ENCODE data around the gene EXOC6B.
A peak's percentile ranks its signal among the peaks of the same experiment; 100 is the strongest.

The EXOC6B gene

DNA sequence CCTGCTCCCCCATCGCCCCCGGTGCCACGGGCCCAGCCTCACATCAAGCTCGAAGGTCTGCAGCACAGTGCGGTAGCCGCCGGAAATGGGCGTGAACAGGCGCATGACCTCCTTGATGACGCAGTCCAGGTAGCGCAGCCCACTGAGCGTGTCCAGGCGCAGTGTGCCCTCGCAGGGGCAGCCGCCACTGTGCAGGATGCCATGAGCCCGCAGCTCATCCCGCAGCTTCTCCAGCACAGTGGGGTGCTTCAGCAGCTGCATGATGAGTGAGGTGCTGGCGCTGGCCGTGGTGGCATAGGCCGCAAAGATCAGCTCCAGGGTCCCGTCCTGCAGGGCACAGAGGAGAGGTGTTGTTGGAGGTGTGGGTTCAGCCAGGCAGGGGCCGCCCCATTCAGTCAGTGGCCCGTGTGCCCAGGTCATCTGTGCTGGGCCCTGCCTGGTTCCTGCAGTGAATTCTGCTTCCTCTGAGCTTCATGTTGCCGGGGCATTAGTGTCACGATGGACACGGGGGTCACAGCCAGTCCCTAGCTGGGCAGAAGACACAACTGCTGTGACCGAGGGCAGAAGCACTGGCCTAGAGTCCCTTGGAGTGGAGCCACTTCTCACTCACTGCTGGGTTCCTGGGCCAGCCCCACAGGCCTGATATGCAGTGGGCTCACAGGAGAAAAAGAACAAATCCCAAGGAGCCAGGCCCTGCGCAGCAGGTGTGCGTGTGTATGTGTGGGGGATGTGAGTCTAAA lies 692.7 kb downstream of the EXOC6B start:
- H3K27ac ChIP-seq (ENCODE audit: extremely low read depth, low read depth, low read length) = no peak overlapping the region
- CTCF ChIA-PET = interaction anchor here (0.7 kb wide), 1 partner anchor 9 kb away, joined by 4 read pairs; no protein-coding TSS in a partner anchor
- peaks cover 0 to 31% of the 10 kb centered on the region in 2 experiments; a peak in 1 of 3 replicates for H3K36me3 ChIP-seq (ENCODE audit: control insufficient read depth in 2 of 2, insufficient read depth in 1 of 2, low read length in 2 of 2)
- H3K4me1 ChIP-seq (ENCODE audit: control insufficient read depth, insufficient read depth, low read length) = no peaks in the 10 kb centered on the region
- H3K9me3 ChIP-seq (ENCODE audit: control insufficient read depth, insufficient read depth, low read depth, low read length) = no peaks in the 10 kb centered on the region
- TF ChIP-seq ZNF184 (tag by site-specific recombination; IDR thresholded peaks at IDR 0.05) = no peak
- TF ChIP-seq, protein P1, sequence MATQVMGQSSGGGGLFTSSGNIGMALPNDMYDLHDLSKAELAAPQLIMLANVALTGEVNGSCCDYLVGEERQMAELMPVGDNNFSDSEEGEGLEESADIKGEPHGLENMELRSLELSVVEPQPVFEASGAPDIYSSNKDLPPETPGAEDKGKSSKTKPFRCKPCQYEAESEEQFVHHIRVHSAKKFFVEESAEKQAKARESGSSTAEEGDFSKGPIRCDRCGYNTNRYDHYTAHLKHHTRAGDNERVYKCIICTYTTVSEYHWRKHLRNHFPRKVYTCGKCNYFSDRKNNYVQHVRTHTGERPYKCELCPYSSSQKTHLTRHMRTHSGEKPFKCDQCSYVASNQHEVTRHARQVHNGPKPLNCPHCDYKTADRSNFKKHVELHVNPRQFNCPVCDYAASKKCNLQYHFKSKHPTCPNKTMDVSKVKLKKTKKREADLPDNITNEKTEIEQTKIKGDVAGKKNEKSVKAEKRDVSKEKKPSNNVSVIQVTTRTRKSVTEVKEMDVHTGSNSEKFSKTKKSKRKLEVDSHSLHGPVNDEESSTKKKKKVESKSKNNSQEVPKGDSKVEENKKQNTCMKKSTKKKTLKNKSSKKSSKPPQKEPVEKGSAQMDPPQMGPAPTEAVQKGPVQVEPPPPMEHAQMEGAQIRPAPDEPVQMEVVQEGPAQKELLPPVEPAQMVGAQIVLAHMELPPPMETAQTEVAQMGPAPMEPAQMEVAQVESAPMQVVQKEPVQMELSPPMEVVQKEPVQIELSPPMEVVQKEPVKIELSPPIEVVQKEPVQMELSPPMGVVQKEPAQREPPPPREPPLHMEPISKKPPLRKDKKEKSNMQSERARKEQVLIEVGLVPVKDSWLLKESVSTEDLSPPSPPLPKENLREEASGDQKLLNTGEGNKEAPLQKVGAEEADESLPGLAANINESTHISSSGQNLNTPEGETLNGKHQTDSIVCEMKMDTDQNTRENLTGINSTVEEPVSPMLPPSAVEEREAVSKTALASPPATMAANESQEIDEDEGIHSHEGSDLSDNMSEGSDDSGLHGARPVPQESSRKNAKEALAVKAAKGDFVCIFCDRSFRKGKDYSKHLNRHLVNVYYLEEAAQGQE (tag by site-specific recombination; IDR thresholded peaks at IDR 0.05) = peak; percentile 64
- H3K4me3 ChIP-seq (ENCODE audit: low read depth, low read length) = no peak overlapping the region
- POLR2A ChIA-PET = interaction anchor here (0.5 kb wide), 1 partner anchor 10 kb away, joined by 5 read pairs; no protein-coding TSS in a partner anchor

DNA sequence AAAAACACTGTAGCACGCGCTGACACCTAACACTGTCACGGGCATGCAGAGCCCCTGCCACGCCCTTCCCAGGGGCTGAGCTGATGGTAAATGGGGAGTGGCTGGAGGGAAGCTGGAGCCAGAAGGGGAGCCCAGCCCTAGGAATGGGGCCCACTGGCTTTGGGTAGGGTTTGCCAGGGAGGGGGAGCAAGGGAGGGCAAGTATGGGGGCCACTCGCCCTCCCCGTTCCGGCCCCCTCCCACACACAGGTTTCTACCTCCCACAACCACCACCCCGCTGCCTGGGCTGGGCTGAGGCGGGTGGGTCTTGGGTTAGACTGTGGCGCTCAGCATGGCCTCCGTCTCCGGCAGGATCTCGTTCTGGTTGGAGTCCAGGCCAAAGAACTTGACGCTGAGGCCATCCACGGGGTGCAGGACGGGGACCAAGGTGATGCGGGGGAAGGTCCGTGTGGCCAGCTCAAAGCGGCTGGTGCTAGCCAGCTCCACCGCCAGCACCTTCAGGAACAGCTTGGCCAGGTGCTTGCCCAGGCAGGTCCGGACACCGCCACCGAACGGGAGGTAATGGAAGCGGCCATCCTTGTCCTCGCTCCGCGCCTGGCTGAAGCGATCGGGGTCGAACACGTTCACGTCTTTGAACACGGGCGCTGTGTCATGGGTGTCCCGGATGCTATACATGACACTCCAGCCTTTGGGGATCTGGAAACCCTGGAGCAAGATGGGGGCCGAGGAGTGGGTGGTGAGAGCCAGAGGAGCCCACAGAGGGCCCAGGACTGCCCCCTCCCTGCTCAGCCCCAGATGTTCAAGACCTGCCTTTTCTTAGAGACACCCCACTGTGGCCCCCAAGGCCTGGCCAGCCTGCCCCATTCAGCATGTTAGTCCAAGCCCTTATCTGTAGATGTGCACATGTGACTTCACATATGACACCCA lies 693.7 kb downstream of the EXOC6B start:
- POLR2A ChIA-PET = no interaction called here
- CTCF ChIA-PET = interaction anchor here (0.7 kb wide), 1 partner anchor 8 kb away, joined by 4 read pairs; no protein-coding TSS in a partner anchor

DNA sequence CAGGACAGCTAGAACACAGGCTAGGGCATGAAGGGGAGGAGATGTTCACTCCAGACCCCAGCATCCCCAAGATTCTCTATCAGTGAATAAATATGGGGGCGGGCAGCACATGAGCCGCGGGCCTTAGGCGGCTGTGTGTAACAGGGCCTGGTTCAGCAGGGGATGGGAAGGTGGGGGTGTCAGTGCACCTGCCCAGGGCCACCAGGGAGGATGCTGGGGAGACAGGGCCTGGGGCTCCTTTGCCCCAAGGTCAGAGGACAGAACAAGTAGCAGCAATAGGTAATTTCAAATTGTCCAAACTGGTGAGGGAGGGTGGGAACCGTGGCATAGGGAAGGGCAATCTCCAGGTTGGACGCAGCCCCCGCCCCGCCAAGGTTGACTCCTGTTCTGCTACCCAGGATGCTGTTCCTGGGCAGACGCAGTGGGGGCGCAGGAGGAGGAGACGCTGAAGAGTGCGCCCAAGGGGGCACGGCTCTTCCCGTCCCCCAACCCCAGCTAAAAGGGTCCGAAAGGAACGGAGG lies 694.4 kb downstream of the EXOC6B start:
- no peak overlapping the region for H3K27ac ChIP-seq (ENCODE audit: extremely low read depth, low read depth, low read length)
- no peak for TF ChIP-seq ZNF654 (tag by site-specific recombination; IDR thresholded peaks at IDR 0.05; ENCODE audit: low read depth)
- TF ChIP-seq ZNF785 (tag by site-specific recombination; IDR thresholded peaks at IDR 0.05) = no peak
- no peak for TF ChIP-seq IKZF3 (tag by site-specific recombination; IDR thresholded peaks at IDR 0.05)
- no peak for TF ChIP-seq BCL11B (tag by site-specific recombination; IDR thresholded peaks at IDR 0.05; ENCODE audit: low read depth)
- TF ChIP-seq, protein P2, sequence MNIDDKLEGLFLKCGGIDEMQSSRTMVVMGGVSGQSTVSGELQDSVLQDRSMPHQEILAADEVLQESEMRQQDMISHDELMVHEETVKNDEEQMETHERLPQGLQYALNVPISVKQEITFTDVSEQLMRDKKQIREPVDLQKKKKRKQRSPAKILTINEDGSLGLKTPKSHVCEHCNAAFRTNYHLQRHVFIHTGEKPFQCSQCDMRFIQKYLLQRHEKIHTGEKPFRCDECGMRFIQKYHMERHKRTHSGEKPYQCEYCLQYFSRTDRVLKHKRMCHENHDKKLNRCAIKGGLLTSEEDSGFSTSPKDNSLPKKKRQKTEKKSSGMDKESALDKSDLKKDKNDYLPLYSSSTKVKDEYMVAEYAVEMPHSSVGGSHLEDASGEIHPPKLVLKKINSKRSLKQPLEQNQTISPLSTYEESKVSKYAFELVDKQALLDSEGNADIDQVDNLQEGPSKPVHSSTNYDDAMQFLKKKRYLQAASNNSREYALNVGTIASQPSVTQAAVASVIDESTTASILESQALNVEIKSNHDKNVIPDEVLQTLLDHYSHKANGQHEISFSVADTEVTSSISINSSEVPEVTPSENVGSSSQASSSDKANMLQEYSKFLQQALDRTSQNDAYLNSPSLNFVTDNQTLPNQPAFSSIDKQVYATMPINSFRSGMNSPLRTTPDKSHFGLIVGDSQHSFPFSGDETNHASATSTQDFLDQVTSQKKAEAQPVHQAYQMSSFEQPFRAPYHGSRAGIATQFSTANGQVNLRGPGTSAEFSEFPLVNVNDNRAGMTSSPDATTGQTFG (tag by site-specific recombination; IDR thresholded peaks at IDR 0.05; ENCODE audit: borderline replicate concordance) = no peak
- TF ChIP-seq, protein P3, sequence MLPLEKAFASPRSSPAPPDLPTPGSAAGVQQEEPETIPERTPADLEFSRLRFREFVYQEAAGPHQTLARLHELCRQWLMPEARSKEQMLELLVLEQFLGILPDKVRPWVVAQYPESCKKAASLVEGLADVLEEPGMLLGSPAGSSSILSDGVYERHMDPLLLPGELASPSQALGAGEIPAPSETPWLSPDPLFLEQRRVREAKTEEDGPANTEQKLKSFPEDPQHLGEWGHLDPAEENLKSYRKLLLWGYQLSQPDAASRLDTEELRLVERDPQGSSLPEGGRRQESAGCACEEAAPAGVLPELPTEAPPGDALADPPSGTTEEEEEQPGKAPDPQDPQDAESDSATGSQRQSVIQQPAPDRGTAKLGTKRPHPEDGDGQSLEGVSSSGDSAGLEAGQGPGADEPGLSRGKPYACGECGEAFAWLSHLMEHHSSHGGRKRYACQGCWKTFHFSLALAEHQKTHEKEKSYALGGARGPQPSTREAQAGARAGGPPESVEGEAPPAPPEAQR (tag by site-specific recombination; IDR thresholded peaks at IDR 0.05) = no peak
- TF ChIP-seq SALL2 (tag by site-specific recombination; IDR thresholded peaks at IDR 0.05; ENCODE audit: borderline replicate concordance) = no peak
- H3K36me3 ChIP-seq (ENCODE audit: control insufficient read depth in 2 of 2, insufficient read depth in 1 of 2, low read length in 2 of 2) = peaks cover 0 to 31% of the 10 kb centered on the region in 2 experiments; a peak in 1 of 3 replicates
- no peaks in the 10 kb centered on the region for H3K4me1 ChIP-seq (ENCODE audit: control insufficient read depth, insufficient read depth, low read length)
- no peak overlapping the region for H3K4me3 ChIP-seq (ENCODE audit: low read depth, low read length)
- no peaks in the 10 kb centered on the region for H3K9me3 ChIP-seq (ENCODE audit: control insufficient read depth, insufficient read depth, low read depth, low read length)
- ChIA-PET POLR2A (no interaction called here), CTCF (interaction anchor here (0.9 kb wide), 1 partner anchor 346 kb away, joined by 3 read pairs; no protein-coding TSS in a partner anchor)

More for the DNA sequence above, 693.7 kb downstream of the EXOC6B start:
- no peak overlapping the region for H3K4me3 ChIP-seq (ENCODE audit: low read depth, low read length)
- TF ChIP-seq KLF1 (tag by site-specific recombination; IDR thresholded peaks at IDR 0.05) (0 out of 2 replicates have a peak, but pooled peaks have one; percentile 17), ZNF529 (tag by site-specific recombination; IDR thresholded peaks at IDR 0.05; ENCODE audit: insufficient replicate concordance) (no peak)
- no peak overlapping the region for H3K27ac ChIP-seq (ENCODE audit: extremely low read depth, low read depth, low read length)
- peaks cover 0 to 31% of the 10 kb centered on the region in 2 experiments; a peak in 1 of 3 replicates for H3K36me3 ChIP-seq (ENCODE audit: control insufficient read depth in 2 of 2, insufficient read depth in 1 of 2, low read length in 2 of 2)
- H3K4me1 ChIP-seq (ENCODE audit: control insufficient read depth, insufficient read depth, low read length) = no peaks in the 10 kb centered on the region
- no peaks in the 10 kb centered on the region for H3K9me3 ChIP-seq (ENCODE audit: control insufficient read depth, insufficient read depth, low read depth, low read length)
